ENCODE results near the gene BUD13. TPM values are rescaled to one million over a fixed set of nuclear protein-coding genes. Genes with fewer than 3 reads are reported as not detected.

The BUD13 gene
- total RNA-seq, 1 experiment from 2014 or later: 39.4 TPM

DNA sequence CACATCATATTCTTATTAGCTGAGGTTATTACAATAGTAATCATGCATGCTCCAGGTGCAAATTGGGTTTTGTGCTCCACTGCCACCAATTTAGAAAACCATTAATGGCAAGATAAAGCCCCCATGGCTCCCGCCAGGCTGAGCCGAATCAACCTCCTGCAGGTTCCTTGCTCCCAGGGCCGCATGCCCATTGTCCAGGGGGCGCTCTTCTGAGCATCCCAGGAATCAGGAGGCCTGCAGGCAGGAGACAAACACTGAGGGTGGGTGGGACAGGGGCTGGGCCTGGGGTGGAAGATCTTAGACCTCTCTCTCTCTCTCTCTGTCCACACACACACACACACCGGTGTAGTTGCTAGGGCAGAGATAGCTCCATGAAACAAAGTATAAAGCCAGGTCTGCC is 57.4 kb downstream of the BUD13 start:
- Histone ChIP-seq H3K27me3 (replicated peaks; ENCODE audit: insufficient read depth, low read depth, low read length, poor library complexity) (no peaks in the 10 kb centered on the region), H3K9me3 (ENCODE audit: low read depth, low read length, poor library complexity, severe bottlenecking) (no peaks in the 10 kb centered on the region), H3K36me3 (ENCODE audit: insufficient read depth, low read length, poor library complexity, severe bottlenecking) (no peaks in the 10 kb centered on the region), H3K4me1 (ENCODE audit: insufficient read depth, low read length, poor library complexity, severe bottlenecking) (no peaks in the 10 kb centered on the region), H3K27ac (ENCODE audit: low read depth, low read length, poor library complexity, severe bottlenecking) (no peak overlapping the region), H3K4me3 (ENCODE audit: low read depth, low read length, poor library complexity, severe bottlenecking) (no peak overlapping the region)
- ChIA-PET CTCF (interaction anchor here (0.8 kb wide), 1 partner anchor 507 kb away, joined by 6 read pairs; no protein-coding TSS in a partner anchor), POLR2A (ENCODE audit: low non-redundant PET) (no interaction called here)
- TF ChIP-seq, protein P1, sequence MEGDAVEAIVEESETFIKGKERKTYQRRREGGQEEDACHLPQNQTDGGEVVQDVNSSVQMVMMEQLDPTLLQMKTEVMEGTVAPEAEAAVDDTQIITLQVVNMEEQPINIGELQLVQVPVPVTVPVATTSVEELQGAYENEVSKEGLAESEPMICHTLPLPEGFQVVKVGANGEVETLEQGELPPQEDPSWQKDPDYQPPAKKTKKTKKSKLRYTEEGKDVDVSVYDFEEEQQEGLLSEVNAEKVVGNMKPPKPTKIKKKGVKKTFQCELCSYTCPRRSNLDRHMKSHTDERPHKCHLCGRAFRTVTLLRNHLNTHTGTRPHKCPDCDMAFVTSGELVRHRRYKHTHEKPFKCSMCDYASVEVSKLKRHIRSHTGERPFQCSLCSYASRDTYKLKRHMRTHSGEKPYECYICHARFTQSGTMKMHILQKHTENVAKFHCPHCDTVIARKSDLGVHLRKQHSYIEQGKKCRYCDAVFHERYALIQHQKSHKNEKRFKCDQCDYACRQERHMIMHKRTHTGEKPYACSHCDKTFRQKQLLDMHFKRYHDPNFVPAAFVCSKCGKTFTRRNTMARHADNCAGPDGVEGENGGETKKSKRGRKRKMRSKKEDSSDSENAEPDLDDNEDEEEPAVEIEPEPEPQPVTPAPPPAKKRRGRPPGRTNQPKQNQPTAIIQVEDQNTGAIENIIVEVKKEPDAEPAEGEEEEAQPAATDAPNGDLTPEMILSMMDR (conservative IDR thresholded peaks at IDR 0.05; ENCODE audit: low read depth, low read length): no peak
- TF ChIP-seq EZH2 (IDR thresholded peaks at IDR 0.05; ENCODE audit: borderline replicate concordance, low read depth, low read length, poor library complexity, severe bottlenecking): no peak
- intact Hi-C loops (cut with micrococcal nuclease; ENCODE audit: unreplicated experiment): no loop called here
- BruUV-seq (replicated peaks): no TSS peak
- no peak for DNase-seq (ENCODE audit: low spot score)

DNA sequence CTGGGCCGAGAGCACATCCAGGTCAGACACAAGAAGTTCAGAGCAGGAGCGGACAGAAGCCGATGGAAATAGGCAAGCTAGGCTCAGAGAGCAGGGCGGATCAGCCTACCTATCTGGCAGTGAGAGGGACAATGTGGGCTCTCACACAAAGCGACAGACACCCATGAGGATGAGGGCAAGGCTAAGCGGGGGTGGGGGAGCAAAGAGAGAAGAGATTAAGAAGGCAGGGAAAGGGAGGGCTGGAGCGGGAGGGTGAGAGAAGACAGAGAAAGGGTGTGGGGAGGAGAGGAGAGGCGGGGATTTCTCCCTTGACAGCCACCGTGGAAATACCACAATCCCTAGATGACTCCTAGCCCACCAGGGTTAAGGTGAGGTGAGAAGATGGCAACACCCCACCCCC is 57.9 kb downstream of the BUD13 start:
- intact Hi-C loops (cut with micrococcal nuclease; ENCODE audit: unreplicated experiment): no loop called here
- BruUV-seq (replicated peaks): no TSS peak
- Histone ChIP-seq H3K9me3 (ENCODE audit: low read depth, low read length, poor library complexity, severe bottlenecking) (no peaks in the 10 kb centered on the region), H3K27ac (ENCODE audit: low read depth, low read length, poor library complexity, severe bottlenecking) (no peak overlapping the region), H3K4me1 (ENCODE audit: insufficient read depth, low read length, poor library complexity, severe bottlenecking) (no peaks in the 10 kb centered on the region), H3K4me3 (ENCODE audit: low read depth, low read length, poor library complexity, severe bottlenecking) (no peak overlapping the region), H3K36me3 (ENCODE audit: insufficient read depth, low read length, poor library complexity, severe bottlenecking) (no peaks in the 10 kb centered on the region), H3K27me3 (replicated peaks; ENCODE audit: insufficient read depth, low read depth, low read length, poor library complexity) (no peaks in the 10 kb centered on the region)
- POLR2A ChIA-PET (ENCODE audit: low non-redundant PET): no interaction called here
- no peak for DNase-seq (ENCODE audit: low spot score)
- CTCF ChIA-PET: interaction anchor here (0.8 kb wide), 1 partner anchor 507 kb away, joined by 6 read pairs; no protein-coding TSS in a partner anchor
- TF ChIP-seq, protein P1 (conservative IDR thresholded peaks at IDR 0.05; ENCODE audit: low read depth, low read length): no peak
- no peak for TF ChIP-seq EZH2 (IDR thresholded peaks at IDR 0.05; ENCODE audit: borderline replicate concordance, low read depth, low read length, poor library complexity, severe bottlenecking)

DNA sequence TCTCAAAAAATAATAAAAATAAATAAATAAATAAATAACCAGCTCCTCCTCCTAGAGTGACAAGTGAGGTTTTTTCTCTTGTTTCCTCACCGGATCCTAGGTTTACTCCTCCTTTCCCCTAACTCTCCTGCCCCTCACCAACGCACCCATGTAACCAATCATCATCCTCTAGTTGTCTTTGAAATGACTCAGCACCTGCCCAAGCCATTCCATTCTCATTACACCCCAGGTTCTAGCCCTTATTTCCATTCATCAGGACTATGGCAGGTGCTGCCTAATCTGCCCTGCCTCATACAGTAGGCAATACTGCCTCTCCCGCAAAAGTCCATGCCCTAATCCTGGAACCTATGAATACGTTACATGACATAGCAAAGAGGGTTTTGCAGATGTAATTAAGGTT is 60.4 kb downstream of the BUD13 start:
- CTCF ChIA-PET: no interaction called here
- Histone ChIP-seq H3K9me3 (ENCODE audit: low read depth, low read length, poor library complexity, severe bottlenecking) (no peaks in the 10 kb centered on the region), H3K36me3 (ENCODE audit: insufficient read depth, low read length, poor library complexity, severe bottlenecking) (no peaks in the 10 kb centered on the region), H3K4me1 (ENCODE audit: insufficient read depth, low read length, poor library complexity, severe bottlenecking) (no peaks in the 10 kb centered on the region), H3K27me3 (replicated peaks; ENCODE audit: insufficient read depth, low read depth, low read length, poor library complexity) (no peaks in the 10 kb centered on the region), H3K27ac (ENCODE audit: low read depth, low read length, poor library complexity, severe bottlenecking) (no peak overlapping the region), H3K4me3 (ENCODE audit: low read depth, low read length, poor library complexity, severe bottlenecking) (no peak overlapping the region)
- BruUV-seq (replicated peaks): no TSS peak
- no peak for TF ChIP-seq EZH2 (IDR thresholded peaks at IDR 0.05; ENCODE audit: borderline replicate concordance, low read depth, low read length, poor library complexity, severe bottlenecking)
- TF ChIP-seq, protein P1 (conservative IDR thresholded peaks at IDR 0.05; ENCODE audit: low read depth, low read length): no peak
- no peak for DNase-seq (ENCODE audit: low spot score)
- intact Hi-C loops (cut with micrococcal nuclease; ENCODE audit: unreplicated experiment): no loop called here
- POLR2A ChIA-PET (ENCODE audit: low non-redundant PET): no interaction called here
